Activated CD8-positive, alpha-beta T cell treated with anti-CD3 and anti-CD28 coated beads for 36 hours (primary cell): Measurements from ENCODE around the gene TRAK1. TPM values are rescaled to one million over a fixed set of nuclear protein-coding genes. Genes with fewer than 3 reads are reported as not detected.

ENCODE experiments used
- ATAC-seq: fragments of 200-7000 bp; cut with Tn5 transposase; one replicate; pipeline ENCODE4 v1.10.0; 2021; ENCODE audit warnings: mild to moderate bottlenecking, moderate library complexity
- CTCF ChIA-PET: fragments of 350-600 bp; sonication (Branson Sonifier 250); formaldehyde crosslinking; loops from one replicate; lab custom pipeline; 2021; ENCODE audit warnings: antibody characterized with exemption; lab: Charles Lee
- POLR2A ChIA-PET: fragments of 350-600 bp; sonication (Branson Sonifier 250); formaldehyde crosslinking; loops from one replicate; lab custom pipeline; 2021; ENCODE audit warnings: antibody characterized with exemption; lab: Charles Lee
- DNase-seq: peaks from one replicate; pipeline ENCODE4 v3.0.0-alpha.2; 2020
- H3K27ac Mint-ChIP-seq: one replicate; pipeline ENCODE4 v1.8.0; 2021; ENCODE audit warnings: mild to moderate bottlenecking, mixed read lengths
- H3K27me3 Mint-ChIP-seq: one replicate; pipeline ENCODE4 v1.8.0; 2021; ENCODE audit warnings: mixed read lengths
- H3K36me3 Mint-ChIP-seq: one replicate; pipeline ENCODE4 v1.8.0; 2021; ENCODE audit warnings: low read depth, mixed read lengths
- H3K4me1 Mint-ChIP-seq: one replicate; pipeline ENCODE4 v1.8.0; 2021; ENCODE audit warnings: low read depth, mixed read lengths
- H3K4me3 Mint-ChIP-seq: one replicate; pipeline ENCODE4 v1.8.0; 2021; ENCODE audit warnings: mild to moderate bottlenecking, moderate library complexity, mixed read lengths
- H3K9me3 Mint-ChIP-seq: one replicate; pipeline ENCODE4 v1.8.0; 2021; ENCODE audit warnings: mixed read lengths
- CTCF ChIP-seq: fragments of 200-600 bp; IDR thresholded peaks from one replicate; pipeline ENCODE4 v1.8.0; 2022; ENCODE audit warnings: antibody characterized with exemption, mild to moderate bottlenecking
- intact Hi-C: fragments of 100-400 bp; cut with micrococcal nuclease; formaldehyde crosslinking; loops from one replicate; pipeline ENCODE4 v1.10.0; 2022
- total RNA-seq, 2 experiments: library from RNA; stranded (reverse); gene quantifications; one replicate each; pipeline ENCODE4 v1.2.3, GENCODE V29; 2021

The TRAK1 gene
- total RNA-seq, 2 experiments from 2014 or later, result 24.1 to 24.3 TPM

DNA sequence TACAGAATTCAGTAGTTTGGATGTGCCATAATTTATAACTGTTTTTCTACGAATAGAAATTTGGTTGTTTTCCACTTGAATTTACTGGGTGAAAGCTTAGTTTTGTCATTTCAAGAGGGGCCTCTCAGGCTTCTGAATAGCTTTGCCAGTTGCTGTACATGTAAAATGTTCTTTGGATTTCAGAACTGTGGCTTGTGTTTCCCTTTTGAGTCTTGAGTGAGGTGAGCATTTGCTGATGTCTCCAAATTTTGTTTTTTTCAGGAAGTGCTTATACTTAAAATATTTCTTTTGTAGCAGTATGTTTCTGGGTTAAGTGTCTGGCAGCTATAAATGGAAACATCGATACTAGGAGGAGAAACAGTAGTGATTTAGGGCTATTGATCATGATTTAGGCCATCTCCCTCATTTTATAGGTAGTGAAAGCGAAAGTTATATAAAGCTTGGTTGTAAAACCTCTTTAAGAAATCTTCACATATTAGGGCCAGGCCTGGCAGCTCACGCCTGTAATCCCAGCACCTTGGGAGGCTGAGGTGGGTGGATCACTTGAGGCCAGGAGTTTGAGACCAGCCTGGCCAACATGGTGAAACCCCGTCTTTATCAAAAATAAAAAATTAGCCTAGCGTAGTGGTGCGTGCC, 9.2 kb upstream of the TRAK1 start:
- no peak for TF ChIP-seq CTCF
- DNase-seq, result no peak
- Mint-ChIP-seq H3K4me1 (peaks cover 63% of the 10 kb centered on the region), H3K9me3 (no peaks in the 10 kb centered on the region), H3K36me3 (peaks cover 2% of the 10 kb centered on the region), H3K4me3 (peak overlapping the region; percentile 51), H3K27ac (peak overlapping the region; percentile 86), H3K27me3 (no peaks in the 10 kb centered on the region)
- ATAC-seq, result peak; percentile 19
- ChIA-PET POLR2A (no interaction called here), CTCF (interaction anchor here (1.5 to 3.2 kb wide), 2 partner anchors 17 to 110 kb away, joined by 4 to 20 read pairs; no protein-coding TSS in a partner anchor)
- intact Hi-C loops, result loop anchor here (5.0 kb wide), 1 partner anchor 60 kb away; no protein-coding TSS in a partner anchor

DNA sequence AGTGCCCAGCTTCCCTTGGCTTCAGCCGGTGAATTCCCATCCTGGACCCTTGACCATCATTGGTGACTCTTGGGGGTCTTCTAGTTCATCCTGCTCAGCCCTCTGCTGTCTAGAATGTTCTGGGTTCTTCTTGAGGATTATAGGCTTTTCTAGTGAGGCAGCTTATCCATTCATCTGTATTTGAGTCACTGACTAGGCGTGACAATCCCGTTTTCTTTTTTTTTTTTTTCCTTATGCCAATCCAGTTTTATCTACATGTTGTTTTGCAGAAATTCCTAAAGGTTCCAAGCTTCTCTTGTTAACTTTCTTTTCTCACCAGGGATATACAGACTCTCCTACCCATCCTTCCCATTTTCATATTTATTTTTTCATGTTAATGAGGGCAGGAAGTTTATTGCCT, 6.6 kb upstream of the TRAK1 start:
- no peak for DNase-seq

GRCh38 chr3:42085641-42086376, 5.3 kb upstream of the TRAK1 start:
- intact Hi-C loops, result no loop called here
- H3K4me3 Mint-ChIP-seq, result peak overlapping the region; percentile 6
- DNase-seq (no peak), ATAC-seq (no peak)
- H3K27me3 Mint-ChIP-seq, result no peaks in the 10 kb centered on the region
- H3K27ac Mint-ChIP-seq, result peak overlapping the region; percentile 47
- no peaks in the 10 kb centered on the region for H3K9me3 Mint-ChIP-seq
- TF ChIP-seq CTCF, result no peak
- peaks cover 15% of the 10 kb centered on the region for H3K36me3 Mint-ChIP-seq
- peaks cover 68% of the 10 kb centered on the region for H3K4me1 Mint-ChIP-seq
- CTCF ChIA-PET, result interaction anchor here (1.0 to 1.4 kb wide), 3 partner anchors 13 to 87 kb away, joined by 3 to 7 read pairs (median 5); no protein-coding TSS in a partner anchor
- POLR2A ChIA-PET, result no interaction called here

More for the DNA sequence above, 6.6 kb upstream of the TRAK1 start:
- Mint-ChIP-seq H3K4me3 (no peak overlapping the region), H3K27me3 (no peaks in the 10 kb centered on the region), H3K9me3 (no peaks in the 10 kb centered on the region), H3K36me3 (peaks cover 5% of the 10 kb centered on the region), H3K27ac (no peak overlapping the region), H3K4me1 (peaks cover 70% of the 10 kb centered on the region)
- POLR2A ChIA-PET, result no interaction called here
- intact Hi-C loops, result loop anchor here (5.0 kb wide), 1 partner anchor 62 kb away; no protein-coding TSS in a partner anchor
- no peak for TF ChIP-seq CTCF
- CTCF ChIA-PET, result interaction anchor here (1.3 to 1.9 kb wide), 2 partner anchors 9 to 15 kb away, joined by 5 read pairs; no protein-coding TSS in a partner anchor
- no peak for ATAC-seq

DNA sequence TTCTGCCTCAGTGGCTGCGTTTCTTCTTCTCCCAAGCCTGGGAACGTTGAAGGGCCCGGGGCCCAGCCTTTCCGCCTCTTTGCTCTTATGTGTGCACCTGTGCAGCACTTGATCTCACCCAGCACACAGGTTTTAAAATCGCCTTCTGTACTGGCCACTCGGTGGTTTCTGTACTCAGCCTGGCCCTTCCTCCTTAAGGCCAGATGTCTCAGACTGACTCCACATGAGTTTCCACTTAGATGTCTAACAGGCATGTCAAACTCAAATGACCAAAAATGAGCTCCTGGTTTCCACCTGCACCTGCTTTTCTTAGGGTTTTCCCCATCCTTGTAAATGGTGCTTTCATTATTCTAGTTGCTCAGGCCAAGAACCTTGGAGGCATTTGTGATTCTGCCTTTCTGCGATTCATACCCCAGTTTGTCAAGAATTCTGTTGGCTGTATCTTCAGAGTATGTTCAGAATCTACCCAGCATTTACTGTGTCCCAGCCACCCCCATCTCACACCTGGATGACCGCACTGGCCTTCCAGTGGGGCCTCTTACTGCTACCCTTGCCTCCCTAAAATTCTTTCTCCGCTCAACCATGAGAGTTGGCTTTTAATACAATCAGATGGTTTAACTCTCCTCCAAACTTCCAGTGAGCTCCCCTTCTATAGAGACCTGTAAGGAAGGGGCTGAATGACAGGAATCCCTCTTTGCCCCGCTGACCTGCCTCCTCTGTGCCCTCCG, 2.2 kb upstream of the TRAK1 start:
- no peak for TF ChIP-seq CTCF
- Mint-ChIP-seq H3K27me3 (no peaks in the 10 kb centered on the region), H3K36me3 (peaks cover 32% of the 10 kb centered on the region), H3K4me3 (no peak overlapping the region), H3K9me3 (no peaks in the 10 kb centered on the region), H3K4me1 (peaks cover 74% of the 10 kb centered on the region), H3K27ac (no peak overlapping the region)
- DNase-seq, result no peak
- intact Hi-C loops, result no loop called here
- ATAC-seq, result no peak
- POLR2A ChIA-PET, result interaction anchor here (0.7 to 1.5 kb wide), 2 partner anchors 74 to 131 kb away, joined by 3 to 5 read pairs; no protein-coding TSS in a partner anchor
- CTCF ChIA-PET, result no interaction called here
